Right ventricle myocardium inferior (tissue), 1 donor: ENCODE results near the gene CSTA. TPM values are rescaled to one million over a fixed set of nuclear protein-coding genes. Genes with fewer than 3 reads are reported as not detected.

Experiments
- ATAC-seq: fragments of 200-7000 bp; cut with Tn5 transposase; one replicate; pipeline ENCODE4 v1.9.1; 2020; ENCODE audit warnings: mild to moderate bottlenecking, moderate library complexity
- DNase-seq: peaks from one replicate; pipeline ENCODE4 v3.0.0; 2021; ENCODE audit errors: missing footprints
- intact Hi-C: fragments of 100-400 bp; cut with DNase I; formaldehyde crosslinking; loops from one replicate; pipeline ENCODE4 v1.11.0; 2022
- long read RNA-seq: library from polyadenylated mRNA; unstranded; transcript quantifications from one replicate; pipeline ENCODE4 v2.0.0, GENCODE V29; 2021
- total RNA-seq: library from RNA; stranded (reverse); fragmentation: NEBNext Ultra II Directional; extraction: Animal tissue kit (Norgen Biotek cat#: 25700); gene quantifications from one replicate; pipeline ENCODE4 v1.2.1, GENCODE V29; 2021
- donor health status: DM: no; HTN: yes; CAD: no; lungs with severe emphysema.

Gene CSTA, protein sequence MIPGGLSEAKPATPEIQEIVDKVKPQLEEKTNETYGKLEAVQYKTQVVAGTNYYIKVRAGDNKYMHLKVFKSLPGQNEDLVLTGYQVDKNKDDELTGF
- total RNA-seq, result 2.5 TPM
- long read RNA-seq, result 0 reads

DNA sequence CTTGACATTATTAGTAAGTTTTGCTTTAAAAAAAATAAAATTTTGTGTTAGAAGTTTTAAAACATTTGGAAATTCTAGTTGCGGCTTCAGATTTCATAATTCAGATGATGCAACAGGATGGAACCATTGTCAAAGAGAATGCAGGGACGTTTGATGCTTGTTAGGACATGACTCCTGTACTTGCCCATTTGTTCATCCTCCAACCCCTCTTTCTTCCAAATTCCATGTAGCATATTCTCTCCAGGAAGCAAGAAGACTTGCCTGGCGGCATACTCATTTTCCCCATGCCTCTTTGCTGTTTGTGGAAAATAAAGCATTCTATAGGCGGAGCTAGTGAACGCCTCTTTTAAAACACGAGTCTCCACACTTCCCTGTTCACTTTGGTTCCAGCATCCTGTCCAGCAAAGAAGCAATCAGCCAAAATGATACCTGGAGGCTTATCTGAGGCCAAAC, at the start of gene CSTA:
CSTA (plus strand) TSS at position 378 of the 453 bp plus-strand sequence; CDS start at position 423, 45 bp downstream.
- intact Hi-C loops, result no loop called here
- ATAC-seq (no peak), DNase-seq (no peak)

DNA sequence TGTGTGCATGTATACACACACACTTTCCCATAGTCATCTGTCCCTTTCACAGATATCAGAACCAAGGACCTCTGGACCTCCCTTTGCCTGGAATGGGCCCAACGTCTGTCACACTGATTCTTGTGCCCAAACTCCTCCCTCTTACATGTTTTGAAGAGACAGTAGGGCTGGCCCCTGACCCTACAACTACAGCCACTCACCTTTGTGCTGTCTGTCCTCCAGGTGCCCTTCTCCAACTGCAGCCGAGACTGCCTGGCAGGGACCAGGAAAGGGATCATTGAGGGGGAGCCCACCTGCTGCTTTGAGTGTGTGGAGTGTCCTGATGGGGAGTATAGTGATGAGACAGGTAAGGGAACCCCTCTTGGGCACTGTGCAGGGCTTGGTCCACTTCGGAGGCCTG, 43.2 kb upstream of the CSTA start:
- intact Hi-C loops, result no loop called here
- DNase-seq, result no peak
- no peak for ATAC-seq

DNA sequence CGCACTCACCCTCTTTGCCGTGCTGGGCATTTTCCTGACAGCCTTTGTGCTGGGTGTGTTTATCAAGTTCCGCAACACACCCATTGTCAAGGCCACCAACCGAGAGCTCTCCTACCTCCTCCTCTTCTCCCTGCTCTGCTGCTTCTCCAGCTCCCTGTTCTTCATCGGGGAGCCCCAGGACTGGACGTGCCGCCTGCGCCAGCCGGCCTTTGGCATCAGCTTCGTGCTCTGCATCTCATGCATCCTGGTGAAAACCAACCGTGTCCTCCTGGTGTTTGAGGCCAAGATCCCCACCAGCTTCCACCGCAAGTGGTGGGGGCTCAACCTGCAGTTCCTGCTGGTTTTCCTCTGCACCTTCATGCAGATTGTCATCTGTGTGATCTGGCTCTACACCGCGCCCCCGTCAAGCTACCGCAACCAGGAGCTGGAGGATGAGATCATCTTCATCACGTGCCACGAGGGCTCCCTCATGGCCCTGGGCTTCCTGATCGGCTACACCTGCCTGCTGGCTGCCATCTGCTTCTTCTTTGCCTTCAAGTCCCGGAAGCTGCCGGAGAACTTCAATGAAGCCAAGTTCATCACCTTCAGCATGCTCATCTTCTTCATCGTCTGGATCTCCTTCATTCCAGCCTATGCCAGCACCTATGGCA, 41.1 kb upstream of the CSTA start:
- no peak for ATAC-seq
- DNase-seq, result no peak
- intact Hi-C loops, result no loop called here

DNA sequence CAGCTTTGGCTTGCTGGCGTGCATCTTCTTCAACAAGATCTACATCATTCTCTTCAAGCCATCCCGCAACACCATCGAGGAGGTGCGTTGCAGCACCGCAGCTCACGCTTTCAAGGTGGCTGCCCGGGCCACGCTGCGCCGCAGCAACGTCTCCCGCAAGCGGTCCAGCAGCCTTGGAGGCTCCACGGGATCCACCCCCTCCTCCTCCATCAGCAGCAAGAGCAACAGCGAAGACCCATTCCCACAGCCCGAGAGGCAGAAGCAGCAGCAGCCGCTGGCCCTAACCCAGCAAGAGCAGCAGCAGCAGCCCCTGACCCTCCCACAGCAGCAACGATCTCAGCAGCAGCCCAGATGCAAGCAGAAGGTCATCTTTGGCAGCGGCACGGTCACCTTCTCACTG, 40.6 kb upstream of the CSTA start:
- ATAC-seq (no peak), DNase-seq (peak; percentile 44)
- intact Hi-C loops, result no loop called here

DNA sequence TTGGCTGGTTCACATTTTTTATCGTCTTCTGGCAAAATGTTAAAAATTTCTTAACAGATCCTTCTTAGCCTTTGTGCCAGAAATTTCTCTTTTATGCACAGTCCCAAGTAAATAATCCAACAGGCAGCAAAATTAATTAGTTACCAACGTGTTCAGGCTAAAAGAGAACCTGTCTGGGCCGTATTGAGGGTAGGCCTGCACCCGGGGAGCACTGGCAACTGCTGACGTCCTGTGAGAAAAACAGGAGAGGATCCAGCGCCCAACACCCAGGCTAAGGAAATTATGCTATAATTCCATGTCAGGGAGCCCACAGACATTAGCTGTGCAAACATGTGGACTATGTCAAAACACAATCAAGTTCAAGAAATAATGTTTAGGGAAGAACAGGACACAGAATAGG, 30.7 kb upstream of the CSTA start:
- intact Hi-C loops, result no loop called here
- ATAC-seq (peak; percentile 16), DNase-seq (no peak)

DNA sequence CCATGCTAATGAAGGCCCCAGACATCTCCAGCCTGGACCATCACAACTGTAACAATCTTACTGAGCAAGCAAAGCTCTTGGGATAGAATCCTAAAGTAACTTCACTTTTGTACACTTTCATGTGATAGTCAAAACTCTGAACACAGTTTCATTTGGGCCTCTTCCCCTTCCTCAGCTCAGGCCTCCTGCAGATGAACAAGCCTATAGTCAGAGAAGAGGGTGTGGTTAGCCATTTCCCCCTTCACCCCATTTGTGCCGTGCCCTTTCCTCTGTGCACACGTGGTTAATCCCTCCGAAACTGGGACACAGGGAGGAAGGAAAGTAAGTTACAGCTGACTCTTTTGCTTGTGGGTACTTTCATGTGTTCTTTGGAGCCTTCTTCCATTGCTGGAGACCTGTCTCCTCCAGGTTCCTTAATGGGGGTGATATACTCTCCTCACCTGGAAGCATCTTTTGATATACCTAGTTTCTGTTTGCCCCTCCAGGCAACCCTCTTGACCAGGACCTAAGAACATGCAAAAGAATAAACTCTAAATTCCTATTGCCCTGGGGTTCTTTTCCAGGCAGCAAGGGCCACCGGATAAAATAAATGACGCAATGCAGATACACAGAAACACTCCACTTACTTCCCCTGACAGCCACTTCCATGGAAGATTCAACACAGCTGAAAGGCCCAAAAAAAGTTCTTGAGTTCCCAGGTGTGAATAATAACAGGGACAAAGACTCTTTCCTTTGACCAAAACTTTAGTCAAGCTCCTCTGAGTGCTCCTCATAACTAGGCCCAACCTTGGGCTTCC, 29.6 kb upstream of the CSTA start:
- intact Hi-C loops, result no loop called here
- DNase-seq (no peak), ATAC-seq (peak; percentile 69)

DNA sequence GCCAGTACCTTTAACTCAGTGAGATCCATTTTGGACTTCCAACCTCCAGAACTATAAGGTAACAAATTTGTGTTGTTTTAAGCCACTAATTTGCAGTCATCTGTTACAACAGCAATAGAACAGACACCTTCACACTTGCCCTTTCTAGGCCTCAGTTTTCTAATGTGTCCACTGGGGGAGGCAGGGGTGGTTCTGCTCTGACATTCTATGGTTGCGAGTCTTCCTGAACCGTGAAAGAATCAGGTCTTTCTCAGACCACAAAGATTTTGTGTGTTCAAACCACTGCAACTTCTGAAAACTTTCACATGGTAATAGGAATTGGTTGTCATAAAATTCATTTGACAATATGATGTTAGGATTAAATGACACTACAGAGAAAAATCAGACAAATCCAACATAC, 26.8 kb upstream of the CSTA start:
- ATAC-seq, result no peak
- DNase-seq, result no peak
- intact Hi-C loops, result no loop called here

GRCh38 chr3:122299215-122299614, 25.8 kb upstream of the CSTA start:
- intact Hi-C loops, result no loop called here
- DNase-seq (no peak), ATAC-seq (no peak)

GRCh38 chr3:122299872-122300460, 25.1 kb upstream of the CSTA start:
- DNase-seq (no peak), ATAC-seq (no peak)
- intact Hi-C loops, result no loop called here

GRCh38 chr3:122301063-122301462, 24.0 kb upstream of the CSTA start:
- intact Hi-C loops, result no loop called here
- ATAC-seq, result no peak

DNA sequence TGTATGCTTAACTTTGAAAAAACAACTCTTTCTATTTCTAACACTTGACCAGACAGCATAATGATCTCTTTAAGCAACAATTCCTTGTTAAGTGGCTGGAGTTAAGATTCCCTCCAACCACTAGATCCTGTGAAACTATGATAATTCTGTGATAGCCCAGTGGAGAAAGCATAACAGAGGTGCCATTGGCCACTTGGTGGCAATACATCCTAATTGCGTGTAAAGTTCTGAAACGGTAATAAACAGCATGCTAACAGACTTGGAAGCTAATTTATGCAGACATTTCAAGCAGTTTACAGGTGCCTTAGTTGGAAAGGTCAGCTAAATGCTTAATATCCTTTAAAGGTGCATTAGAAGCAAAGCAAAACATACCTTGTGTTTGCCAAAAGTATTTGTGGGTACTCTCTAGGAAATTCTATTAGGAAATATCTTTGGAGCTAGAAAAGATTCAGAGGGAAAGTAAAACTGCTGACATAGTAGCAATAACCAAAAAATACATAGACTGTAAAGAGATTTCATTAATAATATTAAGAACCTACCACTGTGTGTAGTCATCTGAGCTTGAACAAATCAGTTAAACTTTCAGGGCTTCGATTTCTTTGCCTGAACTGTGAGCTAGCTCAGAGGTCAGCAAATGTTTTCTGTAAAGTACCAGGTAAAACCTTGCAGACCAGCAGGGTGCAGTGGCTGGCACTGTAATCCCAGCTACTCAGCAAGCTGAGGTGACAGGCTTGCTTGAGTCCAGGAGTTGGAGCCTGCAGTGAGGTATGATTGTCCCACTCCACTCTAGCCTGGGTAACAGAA, 19.0 kb upstream of the CSTA start:
- DNase-seq (no peak), ATAC-seq (no peak)
- intact Hi-C loops, result no loop called here

More at GRCh38 chr3:122301063-122301462, 24.0 kb upstream of the CSTA start:
- DNase-seq, result no peak

DNA sequence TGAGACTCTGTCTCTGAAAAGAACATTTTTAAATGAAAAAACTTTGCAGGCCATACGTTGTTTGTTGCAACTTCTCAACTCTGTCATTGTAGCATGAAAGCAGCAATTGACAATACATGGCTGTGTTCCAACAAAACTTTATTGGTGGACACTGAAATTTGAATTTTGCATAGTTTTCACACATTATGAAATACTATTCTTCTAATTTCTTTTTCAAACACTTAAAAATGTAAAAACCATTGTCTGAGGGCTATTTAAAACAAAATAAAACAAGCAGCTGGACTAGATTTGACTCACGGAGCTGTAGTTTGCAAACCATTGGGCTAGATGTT, 18.5 kb upstream of the CSTA start:
- DNase-seq (no peak), ATAC-seq (no peak)
- intact Hi-C loops, result no loop called here

DNA sequence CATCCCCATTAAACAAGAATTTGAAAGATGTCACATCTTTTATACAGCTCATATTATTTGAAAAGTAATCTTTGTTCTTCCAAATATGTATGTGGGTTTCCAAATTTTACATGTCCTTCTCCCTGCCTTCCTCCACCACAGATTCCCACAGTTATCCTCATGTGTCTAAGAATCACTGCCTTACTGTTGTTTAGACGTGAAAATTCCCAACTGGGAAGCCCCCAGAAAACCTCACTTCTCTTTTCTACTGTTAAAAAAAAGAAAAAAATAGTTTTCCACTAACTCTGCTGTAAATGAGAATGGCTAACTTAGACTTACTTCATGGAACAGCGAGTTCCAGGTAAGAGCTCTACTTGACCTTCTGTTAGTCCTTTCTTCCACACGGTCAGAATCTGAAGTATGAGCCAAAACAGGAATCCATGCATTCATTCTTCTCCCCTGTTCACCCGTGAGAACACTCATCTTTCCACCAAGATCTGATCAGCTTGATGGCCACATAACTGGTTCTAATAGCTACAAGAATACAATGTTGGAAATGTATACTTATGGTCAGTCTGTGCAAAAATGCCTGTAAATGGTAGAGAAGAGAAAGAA, 17.9 kb upstream of the CSTA start:
- intact Hi-C loops, result no loop called here
- ATAC-seq (no peak), DNase-seq (no peak)

GRCh38 chr3:122307976-122308375, 17.1 kb upstream of the CSTA start:
- intact Hi-C loops, result no loop called here
- DNase-seq, result no peak
- no peak for ATAC-seq

DNA sequence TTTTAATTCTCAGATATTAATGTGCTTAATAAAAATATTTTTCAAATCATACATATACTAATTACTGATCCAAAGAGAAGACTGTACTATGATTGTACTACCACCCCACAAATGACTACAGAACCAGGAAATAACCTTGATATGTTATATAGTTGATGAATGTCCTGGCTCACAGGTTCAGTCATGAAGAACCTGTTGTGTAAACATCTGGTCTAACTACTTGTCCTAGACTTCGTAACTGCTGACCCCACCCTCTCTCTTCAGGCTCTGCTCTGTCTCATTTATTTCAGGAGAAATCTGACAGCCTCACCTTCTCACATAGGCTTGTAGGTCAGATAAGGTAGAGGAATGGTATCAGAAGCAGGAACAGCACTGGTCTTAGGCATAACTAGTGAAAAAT, 14.7 kb upstream of the CSTA start:
- DNase-seq (no peak), ATAC-seq (no peak)
- intact Hi-C loops, result no loop called here

DNA sequence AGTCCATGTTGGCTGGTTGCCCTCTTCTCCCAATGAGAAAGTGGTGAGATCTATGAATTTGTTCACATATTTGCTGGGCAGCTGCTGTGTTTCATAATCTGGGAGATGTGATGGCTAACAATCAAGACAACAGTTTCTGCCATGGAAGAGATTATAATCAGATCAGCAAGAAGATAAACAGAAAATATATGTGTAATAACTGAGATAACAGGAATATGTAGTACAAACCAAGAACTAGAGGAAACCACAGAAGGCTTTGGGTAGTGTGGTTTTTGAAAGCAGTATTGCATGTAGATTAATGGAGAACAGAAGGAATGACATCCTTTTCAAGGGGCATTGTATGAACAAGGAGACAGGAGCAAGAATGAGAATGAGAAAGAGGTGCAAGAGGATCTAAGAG, 12.2 kb upstream of the CSTA start:
- DNase-seq (no peak), ATAC-seq (no peak)
- intact Hi-C loops, result no loop called here

DNA sequence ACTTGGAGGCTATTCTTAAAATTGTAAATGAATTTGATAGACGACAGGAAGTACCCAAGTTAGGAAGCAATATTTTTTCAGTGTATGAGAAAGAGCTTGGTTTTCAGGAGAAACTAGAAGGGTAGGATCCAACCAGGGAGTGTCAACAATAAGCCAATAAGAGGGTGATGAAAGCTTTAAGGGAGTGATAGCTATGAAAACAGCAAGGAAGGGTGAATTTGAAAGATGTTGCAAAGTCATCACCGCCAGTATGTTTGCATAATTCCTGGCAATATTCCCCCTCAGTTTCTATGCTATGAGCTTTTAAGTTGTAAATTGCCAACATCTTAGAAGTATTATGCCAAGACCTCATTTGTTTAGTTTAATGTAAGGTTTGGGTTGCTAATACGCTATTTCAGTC, 11.8 kb upstream of the CSTA start:
- ATAC-seq, result no peak
- no peak for DNase-seq
- intact Hi-C loops, result no loop called here

- no peak for DNase-seq
- no peak for ATAC-seq
- intact Hi-C loops, result no loop called here
Observed at GRCh38 chr3:122314228-122314876, 10.7 kb upstream of the CSTA start.
